Skeletal muscle satellite cell (primary cell): ENCODE results near the gene LAMB4. TPM values are rescaled to one million over a fixed set of nuclear protein-coding genes. Genes with fewer than 3 reads are reported as not detected.

Experiments used
- H3K27me3 ChIP-seq: 2 replicates; pipeline ENCODE4 v1.7.0; 2013; ENCODE audit warnings: low read length; ENCODE audit not compliant: control insufficient read depth, insufficient read depth
- H3K36me3 ChIP-seq: 2 replicates; pipeline ENCODE4 v1.7.0; 2013; ENCODE audit warnings: mild to moderate bottlenecking, control low read depth, low read length; ENCODE audit not compliant: insufficient read depth
- H3K4me1 ChIP-seq: 2 replicates; pipeline ENCODE4 v1.7.0; 2013; ENCODE audit warnings: low read length; ENCODE audit not compliant: control insufficient read depth, insufficient read depth
- H3K4me2 ChIP-seq: 2 replicates; pipeline ENCODE4 v1.7.0; 2013; ENCODE audit warnings: mild to moderate bottlenecking, low read length
- H3K4me3 ChIP-seq: 2 replicates; pipeline ENCODE4 v1.7.0; 2013; ENCODE audit warnings: low read length
- H3K9ac ChIP-seq: 2 replicates; pipeline ENCODE4 v1.7.0; 2013; ENCODE audit warnings: mild to moderate bottlenecking, low read depth, low read length, moderate library complexity
- H3K9me3 ChIP-seq: replicated peaks from 2 replicates; pipeline ENCODE4 v1.7.0; 2013; ENCODE audit warnings: mild to moderate bottlenecking, control low read depth, low read length
- total RNA-seq: library from RNA; depleted of rRNA; stranded (reverse); fragments of >200 nt; gene quantifications from 2 replicates; pipeline ENCODE4 v1.2.3, GENCODE V29; 2012; rRNA removed

Gene LAMB4, protein sequence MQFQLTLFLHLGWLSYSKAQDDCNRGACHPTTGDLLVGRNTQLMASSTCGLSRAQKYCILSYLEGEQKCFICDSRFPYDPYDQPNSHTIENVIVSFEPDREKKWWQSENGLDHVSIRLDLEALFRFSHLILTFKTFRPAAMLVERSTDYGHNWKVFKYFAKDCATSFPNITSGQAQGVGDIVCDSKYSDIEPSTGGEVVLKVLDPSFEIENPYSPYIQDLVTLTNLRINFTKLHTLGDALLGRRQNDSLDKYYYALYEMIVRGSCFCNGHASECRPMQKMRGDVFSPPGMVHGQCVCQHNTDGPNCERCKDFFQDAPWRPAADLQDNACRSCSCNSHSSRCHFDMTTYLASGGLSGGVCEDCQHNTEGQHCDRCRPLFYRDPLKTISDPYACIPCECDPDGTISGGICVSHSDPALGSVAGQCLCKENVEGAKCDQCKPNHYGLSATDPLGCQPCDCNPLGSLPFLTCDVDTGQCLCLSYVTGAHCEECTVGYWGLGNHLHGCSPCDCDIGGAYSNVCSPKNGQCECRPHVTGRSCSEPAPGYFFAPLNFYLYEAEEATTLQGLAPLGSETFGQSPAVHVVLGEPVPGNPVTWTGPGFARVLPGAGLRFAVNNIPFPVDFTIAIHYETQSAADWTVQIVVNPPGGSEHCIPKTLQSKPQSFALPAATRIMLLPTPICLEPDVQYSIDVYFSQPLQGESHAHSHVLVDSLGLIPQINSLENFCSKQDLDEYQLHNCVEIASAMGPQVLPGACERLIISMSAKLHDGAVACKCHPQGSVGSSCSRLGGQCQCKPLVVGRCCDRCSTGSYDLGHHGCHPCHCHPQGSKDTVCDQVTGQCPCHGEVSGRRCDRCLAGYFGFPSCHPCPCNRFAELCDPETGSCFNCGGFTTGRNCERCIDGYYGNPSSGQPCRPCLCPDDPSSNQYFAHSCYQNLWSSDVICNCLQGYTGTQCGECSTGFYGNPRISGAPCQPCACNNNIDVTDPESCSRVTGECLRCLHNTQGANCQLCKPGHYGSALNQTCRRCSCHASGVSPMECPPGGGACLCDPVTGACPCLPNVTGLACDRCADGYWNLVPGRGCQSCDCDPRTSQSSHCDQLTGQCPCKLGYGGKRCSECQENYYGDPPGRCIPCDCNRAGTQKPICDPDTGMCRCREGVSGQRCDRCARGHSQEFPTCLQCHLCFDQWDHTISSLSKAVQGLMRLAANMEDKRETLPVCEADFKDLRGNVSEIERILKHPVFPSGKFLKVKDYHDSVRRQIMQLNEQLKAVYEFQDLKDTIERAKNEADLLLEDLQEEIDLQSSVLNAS (N-terminal part only)
- total RNA-seq, result 0.22 and 0.51 TPM in 2 replicates

DNA sequence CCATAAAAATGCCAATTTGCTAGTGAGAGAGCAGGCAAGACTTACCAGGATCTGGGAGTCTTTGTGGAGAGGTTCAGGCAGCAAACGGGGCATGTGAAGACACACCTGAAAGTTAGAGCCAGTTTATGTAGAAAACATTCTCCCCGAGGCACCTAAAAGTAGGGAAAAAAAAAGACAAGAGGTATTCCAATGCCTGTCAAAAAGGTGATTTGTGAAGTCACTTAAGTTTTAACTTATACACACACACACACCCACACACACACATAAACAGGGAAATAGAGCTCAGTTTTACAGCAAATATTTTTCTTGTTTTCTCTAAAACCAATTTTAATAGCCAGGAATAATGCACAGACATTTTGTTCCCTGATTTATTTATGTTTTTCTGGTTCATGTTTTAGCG is at the start of gene LAMB4:
TSS of gene LAMB4 (minus strand) at position 101 of the 400 bp plus-strand sequence. CDS start 7,197 bp downstream, outside the sequence.
- Histone ChIP-seq H3K4me2 (no peak within 1 kb of the TSS), H3K36me3 (no peaks in the 10 kb centered on the region), H3K27me3 (no peaks in the 10 kb centered on the region), H3K4me3 (no peak within 1 kb of the TSS), H3K9me3 (no peaks in the 10 kb centered on the region), H3K9ac (no peak within 1 kb of the TSS), H3K4me1 (no peaks in the 10 kb centered on the region)

DNA sequence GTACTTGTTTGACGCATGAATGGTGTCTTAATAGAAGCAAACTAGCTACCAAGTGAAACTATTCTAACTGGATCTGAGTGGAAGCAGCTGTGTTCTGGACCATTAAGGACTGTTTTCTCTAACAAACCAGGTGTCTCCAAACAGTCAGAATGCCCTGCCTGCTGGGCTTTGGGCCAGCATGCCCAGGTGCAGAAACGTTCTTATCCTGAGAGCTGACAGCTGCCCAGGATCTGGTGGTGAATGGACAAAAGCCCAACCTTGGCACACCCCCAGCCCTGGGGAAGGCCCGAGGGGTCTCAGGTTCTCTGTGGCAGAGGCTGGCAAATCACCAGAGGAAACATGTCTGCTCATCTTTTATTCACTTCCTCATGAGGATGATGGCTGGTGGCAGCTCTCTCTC is 48.2 kb upstream of the LAMB4 start:
- Histone ChIP-seq H3K4me1 (no peaks in the 10 kb centered on the region), H3K27me3 (no peaks in the 10 kb centered on the region), H3K36me3 (no peaks in the 10 kb centered on the region), H3K9ac (no peak overlapping the region), H3K4me3 (no peak overlapping the region), H3K9me3 (no peaks in the 10 kb centered on the region), H3K4me2 (no peak overlapping the region)

DNA sequence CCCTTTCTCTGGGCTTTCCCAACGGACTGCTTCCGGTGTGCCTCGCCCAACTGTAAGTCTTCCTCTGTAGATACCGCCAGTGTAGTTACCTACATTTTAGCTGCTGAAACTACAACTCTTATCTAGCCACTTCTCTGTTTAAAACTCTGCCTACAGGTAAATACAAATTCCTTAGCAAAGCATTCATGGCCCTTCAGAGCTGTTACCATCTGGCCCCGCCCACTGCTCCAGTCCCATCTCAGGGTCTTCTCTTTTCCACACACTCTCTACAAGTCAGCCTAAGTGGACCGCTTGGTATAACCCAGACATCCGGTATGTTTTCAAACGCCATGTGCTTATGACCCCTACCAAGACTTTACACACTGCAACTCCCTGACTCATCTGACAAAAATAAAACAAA is 41.0 kb upstream of the LAMB4 start:
- H3K36me3 ChIP-seq, result no peaks in the 10 kb centered on the region
- no peak overlapping the region for H3K9ac ChIP-seq
- no peaks in the 10 kb centered on the region for H3K9me3 ChIP-seq
- no peaks in the 10 kb centered on the region for H3K4me1 ChIP-seq
- H3K4me3 ChIP-seq, result no peak overlapping the region
- no peaks in the 10 kb centered on the region for H3K27me3 ChIP-seq
- no peak overlapping the region for H3K4me2 ChIP-seq

DNA sequence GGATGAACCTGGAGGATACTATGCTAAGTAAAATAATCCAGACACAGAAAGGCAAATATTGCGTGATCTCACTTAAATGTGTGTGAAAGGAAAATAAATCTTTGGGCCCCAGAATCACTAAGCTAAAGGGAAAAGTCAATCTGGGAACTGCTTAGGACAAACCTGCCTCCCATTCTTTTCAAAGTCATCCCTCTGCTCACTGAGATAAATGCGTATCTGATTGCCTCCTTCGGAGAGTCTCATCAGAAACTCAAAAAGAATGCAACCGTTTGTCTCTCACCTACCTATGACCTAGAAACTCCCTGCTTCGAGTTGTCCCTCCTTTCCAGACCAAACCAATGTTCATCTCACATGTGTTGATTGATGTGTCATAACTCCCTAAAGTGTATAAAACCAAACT is 40.1 kb upstream of the LAMB4 start:
- no peaks in the 10 kb centered on the region for H3K9me3 ChIP-seq
- no peak overlapping the region for H3K4me2 ChIP-seq
- H3K4me3 ChIP-seq, result no peak overlapping the region
- no peaks in the 10 kb centered on the region for H3K4me1 ChIP-seq
- no peaks in the 10 kb centered on the region for H3K36me3 ChIP-seq
- H3K27me3 ChIP-seq, result no peaks in the 10 kb centered on the region
- no peak overlapping the region for H3K9ac ChIP-seq

DNA sequence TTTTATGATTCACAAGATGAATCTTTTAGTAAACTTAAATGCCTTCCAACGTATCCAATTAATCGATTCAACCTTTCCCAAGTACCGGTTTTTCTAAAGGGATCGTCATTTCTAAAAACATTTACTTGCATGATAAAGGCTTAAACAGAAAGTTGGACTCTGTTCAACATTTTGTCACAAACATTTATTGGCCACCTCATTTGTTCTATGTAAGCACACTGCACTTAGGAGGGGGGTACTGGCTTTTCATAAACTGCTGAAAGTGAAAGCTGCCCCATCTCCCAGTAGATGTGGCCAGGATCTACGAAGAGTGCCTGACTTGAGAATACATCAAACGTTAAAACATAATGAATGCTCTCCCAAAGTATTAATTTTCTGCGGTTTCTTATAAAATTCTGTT is 37.3 kb upstream of the LAMB4 start:
- Histone ChIP-seq H3K9ac (no peak overlapping the region), H3K9me3 (no peaks in the 10 kb centered on the region), H3K36me3 (no peaks in the 10 kb centered on the region), H3K4me2 (peak overlapping the region; percentile 44), H3K27me3 (no peaks in the 10 kb centered on the region), H3K4me1 (no peaks in the 10 kb centered on the region), H3K4me3 (no peak overlapping the region)

DNA sequence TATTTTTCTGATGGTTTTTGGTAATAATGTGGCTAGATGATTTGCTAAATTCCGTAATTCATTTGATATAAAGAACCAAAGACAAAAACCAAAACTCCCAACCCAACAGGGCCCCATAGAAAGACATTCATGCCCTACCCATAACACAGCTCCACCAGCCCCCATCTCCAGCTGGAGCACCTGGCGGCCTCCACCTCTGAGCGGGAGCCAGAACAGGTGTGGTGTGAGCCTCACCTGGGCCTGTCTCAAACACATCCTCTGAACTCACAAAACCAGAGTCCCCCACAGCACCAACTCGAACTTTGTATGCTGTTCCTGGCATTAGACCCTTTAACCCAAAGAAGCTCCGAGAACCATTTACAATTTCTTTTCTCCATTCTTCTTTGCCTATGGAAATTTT is 36.5 kb upstream of the LAMB4 start:
- Histone ChIP-seq H3K9ac (no peak overlapping the region), H3K27me3 (no peaks in the 10 kb centered on the region), H3K4me3 (no peak overlapping the region), H3K36me3 (no peaks in the 10 kb centered on the region), H3K4me1 (no peaks in the 10 kb centered on the region), H3K4me2 (no peak overlapping the region), H3K9me3 (no peaks in the 10 kb centered on the region)

DNA sequence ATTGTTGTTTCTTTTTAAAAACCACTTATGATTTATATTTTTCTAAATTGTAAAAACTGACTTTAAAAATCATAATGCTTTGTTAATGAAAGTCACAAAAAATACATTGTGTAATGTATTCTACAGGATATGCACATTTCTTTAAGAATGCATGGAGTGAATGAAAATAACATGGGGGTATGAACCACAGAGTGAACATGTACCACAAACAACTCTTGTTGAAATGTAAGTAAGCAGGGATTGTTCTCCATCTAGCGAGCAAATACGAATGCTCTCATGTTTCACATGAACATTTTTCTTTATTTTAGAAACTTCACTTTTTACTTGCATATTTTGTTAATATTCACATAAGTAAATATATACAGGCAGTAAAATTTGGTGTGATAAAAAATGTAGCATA is 35.6 kb upstream of the LAMB4 start:
- Histone ChIP-seq H3K36me3 (no peaks in the 10 kb centered on the region), H3K4me1 (no peaks in the 10 kb centered on the region), H3K4me2 (no peak overlapping the region), H3K9me3 (no peaks in the 10 kb centered on the region), H3K4me3 (no peak overlapping the region), H3K9ac (no peak overlapping the region), H3K27me3 (no peaks in the 10 kb centered on the region)

DNA sequence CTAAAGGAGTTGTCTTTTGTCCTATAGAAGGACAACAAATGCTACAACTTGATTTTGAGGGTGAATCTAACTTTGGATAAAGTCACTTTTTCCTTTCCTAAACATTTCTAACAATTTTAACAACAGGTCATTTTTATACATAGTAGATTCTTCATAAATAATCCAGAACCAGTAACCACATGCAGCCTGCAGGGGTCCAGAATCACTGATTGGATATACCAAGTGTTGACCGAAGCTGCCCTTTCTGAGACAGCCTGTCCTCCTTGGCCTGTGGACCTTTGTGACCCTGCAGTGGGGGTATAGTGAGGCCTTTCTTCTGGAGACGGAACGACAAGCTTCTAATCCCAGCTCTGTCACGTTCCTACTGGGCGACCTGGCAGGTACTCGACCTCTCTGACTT is 34.8 kb upstream of the LAMB4 start:
- Histone ChIP-seq H3K9ac (no peak overlapping the region), H3K36me3 (no peaks in the 10 kb centered on the region), H3K4me2 (no peak overlapping the region), H3K9me3 (no peaks in the 10 kb centered on the region), H3K4me1 (no peaks in the 10 kb centered on the region), H3K27me3 (no peaks in the 10 kb centered on the region), H3K4me3 (no peak overlapping the region)

DNA sequence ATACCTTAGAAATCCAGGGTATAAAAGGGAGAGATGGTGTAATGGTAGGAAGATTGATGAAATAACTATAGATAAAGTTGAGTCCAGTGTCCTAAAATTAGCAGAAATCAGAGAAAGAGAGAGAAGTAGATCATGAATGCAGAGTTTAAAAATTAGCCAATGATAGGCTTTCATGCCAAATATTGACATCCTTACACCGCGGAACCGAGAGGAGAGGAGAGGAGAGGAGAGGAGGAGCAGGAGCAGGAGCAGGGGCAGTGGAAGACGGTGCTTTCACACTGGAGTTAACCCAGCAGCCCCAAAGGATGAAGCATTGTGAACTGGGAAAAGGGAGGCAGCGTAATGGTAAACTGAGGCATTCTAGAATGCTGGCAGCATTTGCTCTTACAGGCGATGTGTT is 34.2 kb upstream of the LAMB4 start:
- no peaks in the 10 kb centered on the region for H3K4me1 ChIP-seq
- no peak overlapping the region for H3K4me3 ChIP-seq
- no peaks in the 10 kb centered on the region for H3K36me3 ChIP-seq
- H3K9ac ChIP-seq, result no peak overlapping the region
- no peak overlapping the region for H3K4me2 ChIP-seq
- H3K27me3 ChIP-seq, result no peaks in the 10 kb centered on the region
- no peaks in the 10 kb centered on the region for H3K9me3 ChIP-seq

DNA sequence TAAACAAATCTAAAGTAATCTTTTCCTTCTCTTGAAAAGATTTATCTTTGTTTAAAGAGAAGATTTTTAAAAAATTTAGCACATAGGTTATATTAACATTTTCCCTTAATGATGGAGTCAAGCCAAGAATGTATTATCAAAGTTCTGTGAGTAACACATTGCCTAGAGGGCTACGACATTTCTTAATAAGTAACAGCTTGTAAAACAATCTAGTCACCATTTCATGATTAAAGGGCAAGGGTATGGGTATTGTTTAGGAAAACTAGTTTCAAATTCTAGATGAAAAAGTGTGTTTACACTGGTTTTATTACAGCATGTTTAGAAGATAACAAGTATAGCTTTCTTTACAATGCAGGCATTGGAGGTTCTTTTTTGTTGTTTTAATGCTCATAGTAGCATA is 28.6 kb upstream of the LAMB4 start:
- Histone ChIP-seq H3K4me3 (no peak overlapping the region), H3K27me3 (no peaks in the 10 kb centered on the region), H3K9me3 (no peaks in the 10 kb centered on the region), H3K4me1 (no peaks in the 10 kb centered on the region), H3K9ac (no peak overlapping the region), H3K36me3 (no peaks in the 10 kb centered on the region), H3K4me2 (no peak overlapping the region)
